Erythroblast (primary cell): ENCODE data around the gene LCE2A.

Source experiments
- DNase-seq, 2 experiments: peaks; one replicate each; lab custom pipeline; 2025; lab: John Stamatoyannopoulos, UW
- GATA1 ChIP-seq: IDR thresholded peaks from 2 replicates; pipeline ENCODE4 v1.6.1; 2011; ENCODE audit warnings: low read depth, mild to moderate bottlenecking, control low read depth, low read length, moderate library complexity
- POLR2A ChIP-seq: IDR thresholded peaks from 2 replicates; pipeline ENCODE4 v1.6.1; 2011; ENCODE audit warnings: mild to moderate bottlenecking, low read length

The LCE2A gene

DNA sequence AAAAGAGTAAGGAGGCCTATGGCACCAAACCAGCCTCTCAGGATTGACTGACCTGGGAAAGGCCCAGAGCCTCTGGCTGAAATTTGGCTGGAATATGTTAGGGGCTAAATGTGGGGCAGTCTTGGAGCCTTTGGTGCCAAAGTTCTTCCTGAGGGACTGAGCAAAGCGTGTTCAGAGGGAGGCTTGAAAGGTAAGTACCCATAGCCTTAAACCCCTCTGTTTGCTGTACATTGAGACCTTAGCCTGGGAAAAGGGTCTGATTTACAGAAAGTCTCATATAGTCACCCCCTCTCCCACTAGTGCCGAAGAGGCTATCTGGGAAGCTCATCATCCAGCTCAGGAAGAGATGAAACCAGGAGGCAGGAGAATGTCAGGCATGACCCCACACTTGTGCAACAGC is 9.7 kb downstream of the LCE2A start, which contains the start of gene LCE4A:
Gene LCE4A (plus strand): TSS at position 301 of the 400 bp plus-strand sequence. CDS start 916 bp downstream, outside the sequence.
- no peak for DNase-seq
- TF ChIP-seq POLR2A (no peak), GATA1 (no peak)

DNA sequence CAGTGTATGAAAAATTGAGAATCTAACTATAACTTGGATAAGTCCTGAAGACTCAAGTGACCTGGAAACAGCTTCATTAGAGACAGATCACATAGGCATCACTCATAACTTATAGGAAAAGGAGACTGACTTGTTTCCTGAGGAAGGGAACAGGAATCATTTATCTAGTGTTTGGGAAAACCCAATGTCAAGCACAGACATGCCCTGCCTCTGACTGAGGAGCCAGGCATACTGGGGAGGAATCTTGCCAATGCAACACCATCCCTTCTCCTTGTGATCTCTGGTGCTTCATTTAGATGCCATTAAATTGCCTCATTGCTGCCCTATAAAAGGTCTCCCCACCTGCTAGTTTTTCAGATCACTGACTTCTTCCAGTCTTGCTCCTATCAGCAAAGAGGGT is 20.1 kb downstream of the LCE2A start:
- DNase-seq, result no peak
- TF ChIP-seq GATA1 (no peak), POLR2A (no peak)

DNA sequence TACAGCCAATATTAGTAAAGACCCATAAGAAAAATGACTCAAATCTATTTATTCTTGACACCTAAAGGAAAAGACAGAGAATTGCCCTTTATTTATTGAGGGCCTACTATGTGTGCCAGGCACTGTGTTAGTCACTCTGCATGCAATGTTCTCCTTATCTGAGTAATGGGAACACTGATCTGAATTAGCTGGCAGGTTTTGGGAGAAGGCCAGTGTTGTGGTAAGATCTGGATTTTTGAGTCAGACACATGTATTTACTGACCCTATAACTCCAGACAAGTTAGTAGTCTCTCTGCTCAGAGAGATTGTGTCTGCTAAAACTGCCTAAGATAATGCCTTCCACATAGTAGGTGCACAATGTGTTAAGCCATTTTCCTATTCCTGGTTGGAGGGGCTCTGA is 27.1 kb downstream of the LCE2A start:
- TF ChIP-seq GATA1 (no peak), POLR2A (no peak)
- DNase-seq, result no peak

DNA sequence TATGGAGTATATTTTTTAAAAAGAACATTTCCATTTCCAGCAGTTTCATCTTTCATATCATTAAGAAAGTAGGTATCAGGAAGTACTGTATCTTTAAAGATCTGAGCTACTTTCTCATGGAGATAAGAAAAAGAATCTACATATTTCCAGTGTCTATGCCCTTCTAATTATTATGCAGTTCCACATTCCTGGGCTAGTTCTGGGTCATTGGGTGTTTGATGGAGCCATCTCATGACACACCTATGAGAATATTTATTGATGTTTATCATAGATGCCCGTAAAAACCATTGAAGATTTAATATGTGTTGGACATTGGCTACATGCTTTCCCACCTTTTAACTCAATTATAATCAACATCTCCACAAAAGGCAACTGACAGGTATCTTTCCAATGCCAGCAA is 30.8 kb downstream of the LCE2A start:
- TF ChIP-seq POLR2A (no peak), GATA1 (no peak)
- DNase-seq, result no peak

DNA sequence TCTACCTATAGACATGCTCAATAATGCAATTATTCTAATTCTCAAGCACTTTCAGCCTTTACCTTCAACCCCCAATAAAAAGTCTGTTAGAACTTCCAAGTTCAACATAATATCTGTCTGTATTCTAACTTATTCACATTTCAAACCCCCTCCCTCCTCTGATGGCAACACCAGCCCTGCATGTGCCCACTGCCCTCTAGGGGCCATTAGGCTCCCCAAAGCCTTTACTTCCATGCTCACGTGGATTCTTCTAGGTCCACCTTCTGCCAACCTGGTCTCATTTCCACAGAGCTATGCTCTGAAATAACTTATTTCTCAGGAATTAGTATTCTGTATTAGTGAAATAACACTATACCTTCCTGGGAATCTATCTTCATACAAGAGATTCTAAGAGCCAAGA is 37.5 kb downstream of the LCE2A start:
- no peak for TF ChIP-seq POLR2A
- TF ChIP-seq GATA1, result no peak

DNA sequence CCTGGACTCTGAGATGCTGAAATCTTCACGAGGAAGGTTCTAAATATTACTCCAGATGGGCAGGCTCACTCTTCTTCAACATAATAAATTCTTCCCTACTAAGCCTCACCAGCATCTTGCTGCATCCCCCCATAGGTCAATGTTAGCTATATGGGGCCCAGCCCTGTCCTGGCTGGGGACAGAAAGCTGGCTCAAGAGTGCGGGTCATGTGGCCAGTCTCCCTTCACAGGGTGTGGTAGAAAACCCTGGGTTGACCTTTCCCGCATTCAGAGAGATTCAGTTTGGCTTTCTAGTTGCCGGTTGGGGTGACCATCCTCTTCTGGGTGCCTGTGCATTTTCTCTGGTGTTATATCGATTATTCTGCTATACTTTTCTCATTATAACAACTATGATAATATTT is 39.9 kb downstream of the LCE2A start:
- no peak for DNase-seq
- TF ChIP-seq GATA1 (no peak), POLR2A (no peak)

More for the DNA sequence above, 37.5 kb downstream of the LCE2A start:
- no peak for DNase-seq

DNA sequence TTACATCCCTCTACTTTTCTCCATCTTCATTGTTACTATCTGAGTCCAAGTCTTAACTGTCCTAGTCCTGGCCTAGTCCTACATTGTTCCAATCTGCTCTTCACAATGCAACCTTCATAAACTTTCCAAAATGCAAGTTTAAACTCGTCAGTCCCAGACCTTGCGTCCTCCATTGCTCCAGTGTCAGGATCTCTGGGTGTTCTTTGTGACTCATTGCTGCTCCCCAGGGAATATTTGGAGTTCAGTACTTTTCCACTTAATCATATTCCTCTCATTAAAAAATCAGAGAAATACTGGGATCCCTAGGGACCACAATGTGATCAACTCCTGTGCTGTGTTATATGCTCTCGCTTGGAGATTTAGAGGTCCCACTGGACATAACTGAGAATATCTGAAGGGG is 41.7 kb downstream of the LCE2A start:
- TF ChIP-seq GATA1, result no peak
- TF ChIP-seq POLR2A, result no peak
- DNase-seq, result no peak

DNA sequence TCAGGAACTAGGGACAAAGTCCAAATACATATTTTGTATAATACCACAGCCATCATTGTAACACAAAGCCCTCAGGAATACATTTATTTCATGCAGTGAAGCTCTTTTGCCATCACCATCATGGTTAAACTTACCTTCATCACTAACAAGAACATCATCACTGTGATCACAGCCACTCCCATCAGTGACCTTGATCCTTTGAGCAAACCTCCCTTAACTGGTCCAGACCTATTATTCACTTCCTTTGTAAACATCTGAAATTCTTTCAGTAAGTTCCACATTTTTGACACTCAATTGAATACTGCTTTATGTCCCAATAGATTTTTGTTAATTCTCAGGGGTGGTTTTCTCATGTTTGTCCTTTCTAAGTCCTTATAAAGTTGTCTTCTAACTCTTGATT is 43.5 kb downstream of the LCE2A start:
- TF ChIP-seq POLR2A (no peak), GATA1 (no peak)
- DNase-seq, result no peak

DNA sequence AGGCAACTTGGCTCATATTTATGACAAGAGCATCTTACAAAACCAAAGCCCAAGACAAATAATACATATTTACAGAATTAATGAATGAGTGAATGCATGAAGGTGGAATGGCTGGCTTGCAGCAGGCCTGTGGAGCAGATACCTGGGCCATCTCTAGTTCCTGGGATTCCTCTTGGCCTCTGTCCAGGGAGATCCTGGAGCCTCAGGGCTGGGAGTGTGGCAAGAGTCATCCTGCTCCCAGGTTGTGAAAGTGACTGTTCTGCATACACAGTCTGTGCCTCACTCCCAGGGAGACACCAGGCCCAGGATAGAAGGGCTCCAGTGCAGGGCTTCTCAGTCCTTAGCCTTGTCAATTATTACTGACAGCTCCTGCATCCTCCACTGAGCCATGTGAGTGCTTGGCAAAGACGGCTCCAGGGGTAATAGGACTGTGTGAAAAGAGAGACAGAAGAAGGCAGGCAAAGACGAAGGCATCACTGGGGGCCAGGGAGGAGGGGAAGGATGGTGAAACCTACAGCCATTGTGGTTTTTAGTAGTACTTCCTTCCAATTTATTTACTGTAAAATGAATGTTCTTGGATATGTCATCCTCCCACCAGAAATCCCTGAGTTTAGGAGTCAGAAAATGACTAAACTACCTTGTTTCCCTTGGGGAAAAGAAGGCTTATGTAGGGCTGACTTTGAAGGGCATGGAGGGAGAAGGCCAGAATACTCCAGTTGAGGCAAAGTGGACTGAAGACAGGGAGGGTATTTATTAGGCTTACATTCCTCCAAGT is 45.4 kb downstream of the LCE2A start:
- no peak for DNase-seq
- TF ChIP-seq POLR2A, result no peak

DNA sequence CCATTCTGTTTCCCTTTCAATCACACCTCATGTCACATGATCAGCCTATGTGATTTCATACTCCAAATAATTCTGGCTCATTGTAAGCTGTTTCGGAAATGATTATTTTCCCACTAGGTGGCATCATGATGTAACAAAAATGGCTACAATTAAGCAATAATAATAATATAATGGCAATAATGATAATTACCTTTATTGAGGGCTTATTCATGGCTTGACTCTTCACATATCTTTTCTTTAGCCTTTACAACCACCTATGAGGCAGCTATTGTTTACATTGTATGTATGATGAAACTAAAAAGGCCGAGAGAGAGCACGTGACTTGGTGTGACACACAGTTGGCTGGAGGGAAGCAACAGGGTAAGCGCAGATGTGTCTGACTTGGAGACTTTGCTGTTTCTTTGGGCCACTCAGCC is 47.2 kb downstream of the LCE2A start:
- no peak for TF ChIP-seq GATA1
- no peak for TF ChIP-seq POLR2A
- no peak for DNase-seq

DNA sequence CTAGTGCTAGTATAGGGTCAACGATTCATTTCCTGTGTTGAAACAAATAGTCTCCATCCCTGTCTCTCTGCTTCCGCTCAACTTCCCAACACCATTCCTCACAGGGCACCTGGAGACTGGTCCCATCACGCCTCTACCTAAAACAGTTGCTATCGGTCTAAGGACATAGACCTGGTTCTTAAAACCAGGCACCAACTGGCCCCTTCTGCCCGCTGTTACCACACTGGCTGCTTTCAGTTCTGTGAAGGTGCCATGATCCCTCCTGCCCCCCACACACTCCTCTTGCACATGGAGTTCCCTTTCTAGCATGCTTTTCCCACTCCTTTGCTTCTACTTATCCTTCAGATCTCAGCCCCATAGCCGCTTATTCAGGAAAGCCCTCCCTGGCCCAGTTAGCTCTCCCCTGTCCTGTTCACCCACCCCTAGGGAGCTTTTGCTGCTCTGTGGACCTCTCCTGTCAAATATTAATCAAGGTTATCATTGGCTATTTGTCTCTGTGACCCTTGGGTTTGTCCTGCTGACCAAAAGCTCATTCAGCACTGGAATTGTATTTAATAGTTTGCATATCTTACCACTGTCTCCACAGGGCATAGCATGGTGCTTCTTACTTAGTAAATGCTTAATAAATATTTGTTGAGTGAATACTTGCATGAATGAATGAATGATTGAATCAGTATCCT is 47.8 kb downstream of the LCE2A start:
- DNase-seq, result no peak

DNA sequence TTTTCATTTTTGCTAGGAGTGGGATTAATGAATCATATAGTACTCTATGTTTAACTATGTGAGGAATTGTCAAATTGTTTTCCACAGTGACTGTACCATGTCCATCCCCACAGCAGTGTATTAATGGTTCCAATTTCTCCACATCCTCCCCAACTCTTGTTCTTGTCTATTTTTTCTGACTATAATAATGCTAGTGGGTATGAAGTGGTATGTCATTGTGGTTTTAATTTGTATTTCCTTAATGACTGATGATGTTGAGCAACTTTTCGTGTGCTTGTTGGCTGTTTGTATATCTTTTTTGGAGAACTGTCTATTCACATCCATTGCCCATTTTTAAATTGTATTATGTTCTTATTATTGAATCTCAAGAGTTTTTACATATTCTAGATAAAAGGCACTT is 49.7 kb downstream of the LCE2A start:
- TF ChIP-seq POLR2A, result no peak
- TF ChIP-seq GATA1, result no peak
- no peak for DNase-seq

More for the DNA sequence above, 47.8 kb downstream of the LCE2A start:
- TF ChIP-seq POLR2A (no peak), GATA1 (no peak)
